ENCODE results near the gene POLA2. TPM values are rescaled to one million over a fixed set of nuclear protein-coding genes. Genes with fewer than 3 reads are reported as not detected.

Gene POLA2
- total RNA-seq (2021) (26.9 to 35.6 TPM (median 28.5 TPM) in 3 replicates), Bru-seq, nascent RNA (percentile 70 among the genes with signal in this experiment)
- long read RNA-seq, experiment 1, transcript POLA2-201 (18 exons, 3,744 nt) = major isoform, 89 of 106 reads
- long read RNA-seq, experiment 1, partial matches to known transcripts = 8 of 106 reads
- long read RNA-seq, experiment 1, other reads (novel, unspliced or antisense) = 9 of 106 reads
- long read RNA-seq, experiment 2, transcript POLA2-201 (18 exons, 3,744 nt) = major isoform, 20 of 38 reads
- long read RNA-seq, experiment 2, partial matches to known transcripts = 13 of 38 reads
- long read RNA-seq, experiment 2, other reads (novel, unspliced or antisense) = 5 of 38 reads
- long read RNA-seq, experiment 3, transcript POLA2-201 (18 exons, 3,744 nt) = major isoform, 15 of 18 reads
- long read RNA-seq, experiment 3, partial matches to known transcripts = 2 of 18 reads
- long read RNA-seq, experiment 3, other reads (novel, unspliced or antisense) = 1 of 18 reads

- H3K36me3 Mint-ChIP-seq = peaks cover 15% of the 10 kb centered on the region
- TF ChIP-seq ARID4B (CRISPR knock-in tag; IDR thresholded peaks at IDR 0.05; ENCODE audit: borderline replicate concordance) (no peak; the same call in 1 of the 2 replicates), MAX (CRISPR knock-in tag; IDR thresholded peaks at IDR 0.05) (peak; percentile 89), ZNF219 (CRISPR knock-in tag; IDR thresholded peaks at IDR 0.05; ENCODE audit: borderline replicate concordance) (0 out of 2 replicates have a peak, but pooled peaks have one; percentile 10), ZNF232 (CRISPR knock-in tag; IDR thresholded peaks at IDR 0.05) (peak; percentile 69; the same call in 1 of the 2 replicates), JAZF1 (CRISPR knock-in tag; IDR thresholded peaks at IDR 0.05) (no peak), NFE2L1 (CRISPR knock-in tag; IDR thresholded peaks at IDR 0.05) (0 out of 2 replicates have a peak, but pooled peaks have one; percentile 37), TEAD1 (CRISPR knock-in tag; IDR thresholded peaks at IDR 0.05) (peak; percentile 91), FOXP4 (CRISPR knock-in tag; IDR thresholded peaks at IDR 0.05) (peak; percentile 71), KAT7 (CRISPR knock-in tag; IDR thresholded peaks at IDR 0.05; ENCODE audit: borderline replicate concordance) (0 out of 2 replicates have a peak, but pooled peaks have one; percentile 59), FOXK1 (CRISPR knock-in tag; IDR thresholded peaks at IDR 0.05) (peak; percentile 71; the same call in 1 of the 2 replicates), TEAD4 (CRISPR knock-in tag; IDR thresholded peaks at IDR 0.05) (peak; percentile 34; the same call in 1 of the 2 replicates), USF2 (CRISPR knock-in tag; IDR thresholded peaks at IDR 0.05) (peak; percentile 37; the same call in 1 of the 2 replicates), MYBL2 (CRISPR knock-in tag; IDR thresholded peaks at IDR 0.05) (0 out of 2 replicates have a peak, but pooled peaks have one; percentile 29), E2F4 (CRISPR knock-in tag; IDR thresholded peaks at IDR 0.05; ENCODE audit: borderline replicate concordance, low read depth) (0 out of 2 replicates have a peak, but pooled peaks have one; percentile 27), RELA (CRISPR knock-in tag; IDR thresholded peaks at IDR 0.05; ENCODE audit: borderline replicate concordance) (0 out of 2 replicates have a peak, but pooled peaks have one; percentile 15), JUN (CRISPR knock-in tag; IDR thresholded peaks at IDR 0.05) (no peak), IRF1 (CRISPR knock-in tag; IDR thresholded peaks at IDR 0.05) (peak; percentile 53; the same call in 1 of the 2 replicates), E2F5 (CRISPR knock-in tag; IDR thresholded peaks at IDR 0.05) (peak; percentile 70; the same call in 1 of the 2 replicates), ETV6 (CRISPR knock-in tag; IDR thresholded peaks at IDR 0.05) (peak; percentile 88), NR1H2 (CRISPR knock-in tag; IDR thresholded peaks at IDR 0.05) (no peak), CTCF (IDR thresholded peaks at IDR 0.05) (no peak)
Observed at GRCh38 chr11:65261591-65262380, at the start of gene POLA2. POLA2 (plus strand) TSS chr11:65261962; CDS start chr11:65262293, 331 bp downstream.

More at GRCh38 chr11:65261591-65262380, at the start of gene POLA2:
- H3K27ac Mint-ChIP-seq = peak within 1 kb of the TSS; percentile 69
- DNase-seq (ENCODE audit: low spot score) (peak; percentile 88), ATAC-seq (peak; percentile 92)
- ChIA-PET POLR2A (interaction anchor here (0.5 to 2.0 kb wide), 7 partner anchors 14 to 239 kb away, joined by 3 to 13 read pairs (median 4); partner anchors contain the start of gene CDC42EP2), CTCF (interaction anchor here (1.0 to 6.4 kb wide), 16 partner anchors 12 to 332 kb away, joined by 3 to 51 read pairs (median 5); partner anchors contain the start of genes CAPN1, CDC42EP2, DPF2 and ZNHIT2)
- peak within 1 kb of the TSS; percentile 92 for H3K4me3 Mint-ChIP-seq
- H3K27me3 Mint-ChIP-seq (ENCODE audit: low read depth) = peaks cover 13% of the 10 kb centered on the region
- H3K9me3 Mint-ChIP-seq = no peaks in the 10 kb centered on the region
- H3K4me1 Mint-ChIP-seq = peaks cover 18% of the 10 kb centered on the region
